Erythroblast (primary cell): ENCODE measurements around the gene COL4A2.

ENCODE experiments used
- GATA1 ChIP-seq: IDR thresholded peaks from 2 replicates; pipeline ENCODE4 v1.6.1; 2011; ENCODE audit warnings: low read depth, mild to moderate bottlenecking, control low read depth, low read length, moderate library complexity
- POLR2A ChIP-seq: IDR thresholded peaks from 2 replicates; pipeline ENCODE4 v1.6.1; 2011; ENCODE audit warnings: mild to moderate bottlenecking, low read length

GRCh38 chr13:110367620-110368019, 60.5 kb downstream of the COL4A2 start:
- TF ChIP-seq POLR2A (no peak), GATA1 (no peak)
